ENCODE results near the gene MAGI1.

The MAGI1 gene

DNA sequence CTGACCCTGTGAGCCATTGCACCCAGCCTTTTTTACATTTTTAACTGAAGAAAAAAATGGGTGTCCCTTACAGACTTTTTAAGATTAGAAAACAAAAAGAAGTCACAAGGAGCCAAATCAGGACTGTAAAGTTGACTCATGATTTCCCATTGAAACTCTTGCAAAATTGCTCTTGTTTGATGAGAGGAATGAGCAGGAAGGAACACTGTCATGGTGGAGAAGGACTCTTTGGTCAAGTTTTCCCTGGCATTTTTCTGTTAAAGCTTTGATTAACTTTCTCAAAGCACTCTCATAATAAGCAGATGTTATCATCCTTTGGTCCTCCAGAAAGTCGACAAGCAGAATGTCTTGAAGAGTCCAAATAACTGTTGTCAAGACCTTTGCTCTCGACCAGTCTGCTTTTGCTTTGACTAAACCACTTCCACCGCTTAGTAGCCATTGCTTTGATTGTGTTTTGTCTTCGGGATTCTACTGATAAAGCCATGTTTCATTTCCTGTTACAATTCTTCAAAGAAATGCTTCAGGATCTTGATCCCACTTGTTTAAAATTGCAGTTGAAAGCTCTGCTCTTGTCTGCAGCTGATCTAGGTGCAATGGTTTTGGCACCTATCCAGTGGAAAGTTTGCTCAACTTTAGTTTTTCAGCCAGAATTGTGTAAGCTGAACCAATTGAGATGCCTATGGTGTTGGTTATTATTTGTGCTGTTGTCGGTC, 369.4 kb downstream of the MAGI1 start:
- no peak for ATAC-seq
- no peak for TF ChIP-seq CSDC2 (CRISPR knock-in tag; IDR thresholded peaks at IDR 0.05)
- no peak for TF ChIP-seq ZNF70 (CRISPR knock-in tag; IDR thresholded peaks at IDR 0.05)
- no peak for TF ChIP-seq ARNTL (CRISPR knock-in tag; IDR thresholded peaks at IDR 0.05; ENCODE audit: borderline replicate concordance, low read depth)
- no peak for TF ChIP-seq BACH2 (CRISPR knock-in tag; IDR thresholded peaks at IDR 0.05; ENCODE audit: borderline replicate concordance)
- TF ChIP-seq, protein P1, sequence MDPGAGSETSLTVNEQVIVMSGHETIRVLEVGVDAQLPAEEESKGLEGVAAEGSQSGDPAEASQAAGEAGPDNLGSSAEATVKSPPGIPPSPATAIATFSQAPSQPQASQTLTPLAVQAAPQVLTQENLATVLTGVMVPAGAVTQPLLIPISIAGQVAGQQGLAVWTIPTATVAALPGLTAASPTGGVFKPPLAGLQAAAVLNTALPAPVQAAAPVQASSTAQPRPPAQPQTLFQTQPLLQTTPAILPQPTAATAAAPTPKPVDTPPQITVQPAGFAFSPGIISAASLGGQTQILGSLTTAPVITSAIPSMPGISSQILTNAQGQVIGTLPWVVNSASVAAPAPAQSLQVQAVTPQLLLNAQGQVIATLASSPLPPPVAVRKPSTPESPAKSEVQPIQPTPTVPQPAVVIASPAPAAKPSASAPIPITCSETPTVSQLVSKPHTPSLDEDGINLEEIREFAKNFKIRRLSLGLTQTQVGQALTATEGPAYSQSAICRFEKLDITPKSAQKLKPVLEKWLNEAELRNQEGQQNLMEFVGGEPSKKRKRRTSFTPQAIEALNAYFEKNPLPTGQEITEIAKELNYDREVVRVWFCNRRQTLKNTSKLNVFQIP (CRISPR knock-in tag; IDR thresholded peaks at IDR 0.05; ENCODE audit: borderline replicate concordance, low read depth), result no peak
- no peak for TF ChIP-seq ESRRG (CRISPR knock-in tag; IDR thresholded peaks at IDR 0.05)
- TF ChIP-seq ISL1 (CRISPR knock-in tag; IDR thresholded peaks at IDR 0.05), result no peak
- TF ChIP-seq ZFP3 (CRISPR knock-in tag; IDR thresholded peaks at IDR 0.05), result no peak
- TF ChIP-seq RARB (CRISPR knock-in tag; IDR thresholded peaks at IDR 0.05), result no peak
- no peak for TF ChIP-seq PPARA (CRISPR knock-in tag; IDR thresholded peaks at IDR 0.05; ENCODE audit: borderline replicate concordance)
- TF ChIP-seq ZC3H10 (CRISPR knock-in tag; IDR thresholded peaks at IDR 0.05), result no peak
- TF ChIP-seq, protein P2, sequence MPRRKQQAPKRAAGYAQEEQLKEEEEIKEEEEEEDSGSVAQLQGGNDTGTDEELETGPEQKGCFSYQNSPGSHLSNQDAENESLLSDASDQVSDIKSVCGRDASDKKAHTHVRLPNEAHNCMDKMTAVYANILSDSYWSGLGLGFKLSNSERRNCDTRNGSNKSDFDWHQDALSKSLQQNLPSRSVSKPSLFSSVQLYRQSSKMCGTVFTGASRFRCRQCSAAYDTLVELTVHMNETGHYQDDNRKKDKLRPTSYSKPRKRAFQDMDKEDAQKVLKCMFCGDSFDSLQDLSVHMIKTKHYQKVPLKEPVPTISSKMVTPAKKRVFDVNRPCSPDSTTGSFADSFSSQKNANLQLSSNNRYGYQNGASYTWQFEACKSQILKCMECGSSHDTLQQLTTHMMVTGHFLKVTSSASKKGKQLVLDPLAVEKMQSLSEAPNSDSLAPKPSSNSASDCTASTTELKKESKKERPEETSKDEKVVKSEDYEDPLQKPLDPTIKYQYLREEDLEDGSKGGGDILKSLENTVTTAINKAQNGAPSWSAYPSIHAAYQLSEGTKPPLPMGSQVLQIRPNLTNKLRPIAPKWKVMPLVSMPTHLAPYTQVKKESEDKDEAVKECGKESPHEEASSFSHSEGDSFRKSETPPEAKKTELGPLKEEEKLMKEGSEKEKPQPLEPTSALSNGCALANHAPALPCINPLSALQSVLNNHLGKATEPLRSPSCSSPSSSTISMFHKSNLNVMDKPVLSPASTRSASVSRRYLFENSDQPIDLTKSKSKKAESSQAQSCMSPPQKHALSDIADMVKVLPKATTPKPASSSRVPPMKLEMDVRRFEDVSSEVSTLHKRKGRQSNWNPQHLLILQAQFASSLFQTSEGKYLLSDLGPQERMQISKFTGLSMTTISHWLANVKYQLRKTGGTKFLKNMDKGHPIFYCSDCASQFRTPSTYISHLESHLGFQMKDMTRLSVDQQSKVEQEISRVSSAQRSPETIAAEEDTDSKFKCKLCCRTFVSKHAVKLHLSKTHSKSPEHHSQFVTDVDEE (CRISPR knock-in tag; IDR thresholded peaks at IDR 0.05), result no peak
- TF ChIP-seq, protein P3, sequence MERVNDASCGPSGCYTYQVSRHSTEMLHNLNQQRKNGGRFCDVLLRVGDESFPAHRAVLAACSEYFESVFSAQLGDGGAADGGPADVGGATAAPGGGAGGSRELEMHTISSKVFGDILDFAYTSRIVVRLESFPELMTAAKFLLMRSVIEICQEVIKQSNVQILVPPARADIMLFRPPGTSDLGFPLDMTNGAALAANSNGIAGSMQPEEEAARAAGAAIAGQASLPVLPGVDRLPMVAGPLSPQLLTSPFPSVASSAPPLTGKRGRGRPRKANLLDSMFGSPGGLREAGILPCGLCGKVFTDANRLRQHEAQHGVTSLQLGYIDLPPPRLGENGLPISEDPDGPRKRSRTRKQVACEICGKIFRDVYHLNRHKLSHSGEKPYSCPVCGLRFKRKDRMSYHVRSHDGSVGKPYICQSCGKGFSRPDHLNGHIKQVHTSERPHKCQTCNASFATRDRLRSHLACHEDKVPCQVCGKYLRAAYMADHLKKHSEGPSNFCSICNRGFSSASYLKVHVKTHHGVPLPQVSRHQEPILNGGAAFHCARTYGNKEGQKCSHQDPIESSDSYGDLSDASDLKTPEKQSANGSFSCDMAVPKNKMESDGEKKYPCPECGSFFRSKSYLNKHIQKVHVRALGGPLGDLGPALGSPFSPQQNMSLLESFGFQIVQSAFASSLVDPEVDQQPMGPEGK (CRISPR knock-in tag; IDR thresholded peaks at IDR 0.05; ENCODE audit: borderline replicate concordance), result no peak
- no peak for TF ChIP-seq OSR1 (CRISPR knock-in tag; IDR thresholded peaks at IDR 0.05)
- TF ChIP-seq ZNF8 (CRISPR knock-in tag; IDR thresholded peaks at IDR 0.05), result no peak
- TF ChIP-seq ZNF565 (CRISPR knock-in tag; conservative IDR thresholded peaks at IDR 0.05; ENCODE audit: low read depth), result no peak
- TF ChIP-seq GLIS3 (CRISPR knock-in tag; IDR thresholded peaks at IDR 0.05), result no peak
- TF ChIP-seq TOX (CRISPR knock-in tag; IDR thresholded peaks at IDR 0.05; ENCODE audit: borderline replicate concordance), result no peak
- TF ChIP-seq, protein P4, sequence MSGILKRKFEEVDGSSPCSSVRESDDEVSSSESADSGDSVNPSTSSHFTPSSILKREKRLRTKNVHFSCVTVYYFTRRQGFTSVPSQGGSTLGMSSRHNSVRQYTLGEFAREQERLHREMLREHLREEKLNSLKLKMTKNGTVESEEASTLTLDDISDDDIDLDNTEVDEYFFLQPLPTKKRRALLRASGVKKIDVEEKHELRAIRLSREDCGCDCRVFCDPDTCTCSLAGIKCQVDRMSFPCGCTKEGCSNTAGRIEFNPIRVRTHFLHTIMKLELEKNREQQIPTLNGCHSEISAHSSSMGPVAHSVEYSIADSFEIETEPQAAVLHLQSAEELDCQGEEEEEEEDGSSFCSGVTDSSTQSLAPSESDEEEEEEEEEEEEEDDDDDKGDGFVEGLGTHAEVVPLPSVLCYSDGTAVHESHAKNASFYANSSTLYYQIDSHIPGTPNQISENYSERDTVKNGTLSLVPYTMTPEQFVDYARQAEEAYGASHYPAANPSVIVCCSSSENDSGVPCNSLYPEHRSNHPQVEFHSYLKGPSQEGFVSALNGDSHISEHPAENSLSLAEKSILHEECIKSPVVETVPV (CRISPR knock-in tag; IDR thresholded peaks at IDR 0.05), result no peak
- TF ChIP-seq TCF4 (CRISPR knock-in tag; IDR thresholded peaks at IDR 0.05; ENCODE audit: borderline replicate concordance), result no peak

DNA sequence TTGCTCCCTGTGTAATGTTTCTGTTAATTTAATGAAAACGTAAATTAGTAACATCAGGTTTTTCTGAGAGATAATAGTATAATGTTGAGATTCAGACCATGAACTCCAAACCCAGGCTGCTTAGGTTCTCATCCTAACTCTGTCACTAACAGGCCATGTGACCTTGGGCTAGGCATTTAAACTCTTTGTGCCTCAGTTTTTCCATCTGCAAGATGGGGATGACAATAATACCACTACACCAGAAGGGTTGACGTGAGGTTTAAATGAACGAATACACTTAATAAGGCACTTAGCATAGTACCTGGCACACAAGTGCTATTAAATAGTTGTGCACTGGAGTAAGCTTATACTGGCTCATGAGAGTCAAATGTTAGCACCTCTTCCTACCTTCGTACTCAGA, 370.8 kb downstream of the MAGI1 start:
- no peak for ATAC-seq
- TF ChIP-seq ZFP3 (CRISPR knock-in tag; IDR thresholded peaks at IDR 0.05) (no peak), ZNF565 (CRISPR knock-in tag; conservative IDR thresholded peaks at IDR 0.05; ENCODE audit: low read depth) (no peak), ZNF8 (CRISPR knock-in tag; IDR thresholded peaks at IDR 0.05) (no peak), ZNF70 (CRISPR knock-in tag; IDR thresholded peaks at IDR 0.05) (no peak), TCF4 (CRISPR knock-in tag; IDR thresholded peaks at IDR 0.05; ENCODE audit: borderline replicate concordance) (no peak), BACH2 (CRISPR knock-in tag; IDR thresholded peaks at IDR 0.05; ENCODE audit: borderline replicate concordance) (no peak), GLIS3 (CRISPR knock-in tag; IDR thresholded peaks at IDR 0.05) (no peak)
- TF ChIP-seq, protein P4 (CRISPR knock-in tag; IDR thresholded peaks at IDR 0.05), result no peak
- TF ChIP-seq, protein P2 (CRISPR knock-in tag; IDR thresholded peaks at IDR 0.05), result no peak
- TF ChIP-seq, protein P1 (CRISPR knock-in tag; IDR thresholded peaks at IDR 0.05; ENCODE audit: borderline replicate concordance, low read depth), result no peak
